BE2C (cell line): Measurements from ENCODE around the gene GTF2H1.
A peak's percentile ranks its signal among the peaks of the same experiment; 100 is the strongest.
"Not testable (repeated sequence)": the region's sequence is repeated elsewhere in the genome, so short reads cannot be mapped to it uniquely, and the experiment has no call there.

ENCODE experiments used
- DNase-seq: peaks from one replicate; pipeline ENCODE4 v3.0.0-alpha.2; 2020
- H3K27me3 ChIP-seq: fragments of 250-450 bp; sonication (Bioruptor Pico); 2 replicates; pipeline ENCODE4 v1.5.1; 2020; ENCODE audit warnings: mild to moderate bottlenecking
- H3K36me3 ChIP-seq: fragments of 250-450 bp; sonication (Bioruptor Pico); 2 replicates; pipeline ENCODE4 v1.5.1; 2020; ENCODE audit warnings: mild to moderate bottlenecking
- H3K4me1 ChIP-seq: fragments of 250-450 bp; sonication (Bioruptor Pico); 2 replicates; pipeline ENCODE4 v1.5.1; 2020
- H3K4me3 ChIP-seq: 2 replicates; pipeline ENCODE4 v1.5.1; 2011; ENCODE audit warnings: low read depth, low read length
- H3K9me3 ChIP-seq: fragments of 250-450 bp; sonication (Bioruptor Pico); 2 replicates; pipeline ENCODE4 v1.5.1; 2020
- TF ChIP-seq, protein P1 (sequence below): IDR thresholded peaks from 2 replicates; pipeline ENCODE4 v1.5.1; 2012; ENCODE audit warnings: mild to moderate bottlenecking, low read depth, low read length

GTF2H1 gene

DNA sequence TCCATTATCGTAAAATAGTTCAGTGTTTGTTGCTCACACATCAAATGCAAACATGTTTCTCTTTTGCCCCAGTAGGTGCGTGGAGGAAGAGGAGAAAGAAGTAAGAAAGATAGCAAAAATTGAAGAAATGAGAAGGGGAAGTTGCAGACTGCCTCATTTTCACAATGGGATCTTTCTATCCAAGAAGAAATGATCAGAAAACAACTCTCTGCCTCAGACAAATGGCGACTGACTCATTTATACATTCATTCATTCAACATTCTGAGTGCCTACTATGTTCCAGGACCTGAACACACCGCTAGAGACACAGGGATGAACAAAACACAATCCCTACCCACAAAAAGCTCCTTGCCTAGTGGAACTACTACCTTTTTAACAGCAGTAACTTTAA, 794 bp upstream of the GTF2H1 start:
- Histone ChIP-seq H3K27me3 (no peaks in the 10 kb centered on the region), H3K36me3 (no peaks in the 10 kb centered on the region; the same call in 1 of the 2 replicates), H3K4me3 (peak overlapping the region; percentile 89), H3K9me3 (no peaks in the 10 kb centered on the region), H3K4me1 (no peaks in the 10 kb centered on the region)
- TF ChIP-seq, protein P1, sequence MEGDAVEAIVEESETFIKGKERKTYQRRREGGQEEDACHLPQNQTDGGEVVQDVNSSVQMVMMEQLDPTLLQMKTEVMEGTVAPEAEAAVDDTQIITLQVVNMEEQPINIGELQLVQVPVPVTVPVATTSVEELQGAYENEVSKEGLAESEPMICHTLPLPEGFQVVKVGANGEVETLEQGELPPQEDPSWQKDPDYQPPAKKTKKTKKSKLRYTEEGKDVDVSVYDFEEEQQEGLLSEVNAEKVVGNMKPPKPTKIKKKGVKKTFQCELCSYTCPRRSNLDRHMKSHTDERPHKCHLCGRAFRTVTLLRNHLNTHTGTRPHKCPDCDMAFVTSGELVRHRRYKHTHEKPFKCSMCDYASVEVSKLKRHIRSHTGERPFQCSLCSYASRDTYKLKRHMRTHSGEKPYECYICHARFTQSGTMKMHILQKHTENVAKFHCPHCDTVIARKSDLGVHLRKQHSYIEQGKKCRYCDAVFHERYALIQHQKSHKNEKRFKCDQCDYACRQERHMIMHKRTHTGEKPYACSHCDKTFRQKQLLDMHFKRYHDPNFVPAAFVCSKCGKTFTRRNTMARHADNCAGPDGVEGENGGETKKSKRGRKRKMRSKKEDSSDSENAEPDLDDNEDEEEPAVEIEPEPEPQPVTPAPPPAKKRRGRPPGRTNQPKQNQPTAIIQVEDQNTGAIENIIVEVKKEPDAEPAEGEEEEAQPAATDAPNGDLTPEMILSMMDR, result no peak
- no peak for DNase-seq

DNA sequence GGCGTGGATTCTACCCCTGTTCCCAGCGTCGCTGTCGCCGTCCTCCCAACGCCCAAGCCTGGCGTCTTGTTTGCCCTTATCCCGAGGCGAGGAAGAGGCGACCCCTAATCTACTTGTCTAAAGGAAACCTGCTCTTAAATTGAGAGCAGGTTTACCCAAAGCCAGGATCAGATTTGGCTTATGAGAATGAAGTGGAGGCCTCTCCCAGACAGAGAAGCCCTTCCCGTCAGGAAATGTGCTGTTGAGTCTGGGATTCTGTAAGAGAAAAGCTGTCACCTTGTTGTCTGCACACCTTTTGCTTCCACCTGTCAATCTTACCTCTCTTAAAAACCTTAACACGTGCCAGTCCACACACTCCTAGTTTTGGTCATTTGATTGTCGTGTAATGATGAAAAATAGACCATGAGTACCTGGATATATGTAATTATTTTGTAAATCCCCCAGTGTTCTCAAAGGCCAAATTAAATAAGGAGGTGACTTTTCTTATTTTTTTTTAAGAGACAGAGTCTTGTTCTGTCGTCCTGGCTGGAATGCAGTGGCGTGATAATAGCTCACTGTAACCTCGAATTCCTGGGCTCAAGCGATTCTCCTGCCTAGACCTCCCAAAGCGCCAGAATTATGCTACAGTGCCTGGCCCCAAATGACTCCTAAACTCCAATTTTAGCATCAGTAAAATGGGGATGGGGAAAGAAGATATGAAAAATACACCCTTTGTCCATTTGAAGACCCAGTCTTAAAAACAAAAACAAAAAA, 627 bp downstream of the GTF2H1 start:
- Histone ChIP-seq H3K4me1 (no peaks in the 10 kb centered on the region), H3K4me3 (peak overlapping the region; percentile 89), H3K9me3 (no peaks in the 10 kb centered on the region), H3K27me3 (no peaks in the 10 kb centered on the region), H3K36me3 (no peaks in the 10 kb centered on the region; the same call in 1 of the 2 replicates)
- TF ChIP-seq, protein P1, result no peak
- DNase-seq, result no peak

DNA sequence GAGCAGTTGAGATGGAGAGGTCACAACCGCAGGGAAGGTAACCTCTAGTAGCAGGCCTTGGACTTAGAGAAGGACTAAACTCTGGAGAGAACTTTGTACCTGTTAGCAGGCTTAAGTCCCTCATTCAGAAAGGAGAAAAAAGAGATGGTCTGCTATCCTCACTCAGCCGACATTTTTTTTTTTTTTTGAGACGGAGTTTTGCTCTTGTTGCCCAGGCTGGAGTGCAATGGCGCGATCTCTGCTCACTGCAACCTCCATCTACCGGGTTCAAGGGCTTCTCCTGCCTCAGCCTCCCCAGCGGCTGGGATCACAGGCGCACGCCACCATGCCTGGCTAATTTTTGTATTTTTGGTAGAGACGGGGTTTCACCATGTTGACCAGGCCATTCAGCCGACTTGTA, 1.5 kb downstream of the GTF2H1 start:
- DNase-seq, H3K36me3 ChIP-seq, H3K9me3 ChIP-seq, H3K27me3 ChIP-seq, H3K4me1 ChIP-seq: not testable (repeated sequence)
- H3K4me3 ChIP-seq, result peak overlapping the region; percentile 89

DNA sequence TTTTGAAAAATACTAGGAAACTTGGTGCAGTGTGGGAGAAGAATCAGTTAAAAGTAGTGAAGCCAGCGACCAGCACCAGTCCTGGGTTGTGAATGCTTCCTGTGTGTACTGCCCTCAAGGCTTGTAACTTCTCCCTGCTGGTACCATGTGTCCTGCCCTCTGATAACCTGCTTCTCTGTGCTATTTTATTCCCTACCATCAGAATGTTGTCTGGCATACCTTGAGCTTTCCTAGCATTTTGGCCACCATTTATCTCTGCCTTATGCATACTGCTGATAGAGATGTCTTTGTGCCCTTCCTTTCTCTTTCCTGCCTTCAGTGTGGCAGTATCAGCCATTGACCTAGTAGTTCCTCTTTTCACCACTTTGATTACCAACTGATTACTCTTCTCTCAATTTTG, 2.0 kb downstream of the GTF2H1 start:
- no peak for DNase-seq
- TF ChIP-seq, protein P1, result no peak
- H3K4me3 ChIP-seq, result 0 out of 2 replicates have a peak overlapping the region, but pooled peaks have one; percentile 14
- no peaks in the 10 kb centered on the region for H3K4me1 ChIP-seq
- no peaks in the 10 kb centered on the region for H3K9me3 ChIP-seq
- no peaks in the 10 kb centered on the region for H3K27me3 ChIP-seq
- no peaks in the 10 kb centered on the region; the same call in 1 of the 2 replicates for H3K36me3 ChIP-seq

DNA sequence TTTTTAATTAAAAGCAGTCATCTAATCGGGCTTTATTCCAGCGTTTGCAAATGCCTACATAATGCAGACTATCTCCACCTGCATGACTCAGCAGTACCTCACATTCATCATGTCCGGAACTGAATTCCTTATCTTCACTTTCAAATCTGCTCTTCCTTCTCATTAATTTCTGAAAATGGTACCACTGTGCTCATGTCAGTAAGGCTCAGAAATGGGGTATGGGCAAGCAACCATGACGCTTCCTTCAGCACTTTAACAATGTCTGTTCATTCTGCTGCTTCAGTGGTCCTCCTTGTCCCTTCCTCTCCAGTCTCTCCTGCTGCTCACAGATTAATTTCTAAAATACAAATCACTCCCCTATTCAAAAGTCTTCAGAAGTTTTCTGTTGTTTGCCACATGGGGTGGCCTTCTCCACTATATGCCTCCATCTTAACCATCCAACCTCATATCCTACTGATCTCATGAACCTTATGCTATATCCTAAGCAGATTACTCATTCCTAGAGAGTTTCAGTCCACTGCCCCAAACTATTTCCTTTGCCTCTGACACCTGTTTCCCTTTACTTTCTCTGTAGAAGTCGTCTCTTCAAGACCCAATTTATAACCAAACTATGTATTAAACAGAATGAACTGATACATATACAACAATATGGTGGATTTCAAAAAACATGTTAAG, 7.0 kb downstream of the GTF2H1 start:
- no peak overlapping the region for H3K4me3 ChIP-seq
- DNase-seq, result no peak
- no peaks in the 10 kb centered on the region for H3K4me1 ChIP-seq
- TF ChIP-seq, protein P1, result no peak
- no peaks in the 10 kb centered on the region for H3K27me3 ChIP-seq
- peaks cover 8% of the 10 kb centered on the region for H3K36me3 ChIP-seq
- no peaks in the 10 kb centered on the region for H3K9me3 ChIP-seq

DNA sequence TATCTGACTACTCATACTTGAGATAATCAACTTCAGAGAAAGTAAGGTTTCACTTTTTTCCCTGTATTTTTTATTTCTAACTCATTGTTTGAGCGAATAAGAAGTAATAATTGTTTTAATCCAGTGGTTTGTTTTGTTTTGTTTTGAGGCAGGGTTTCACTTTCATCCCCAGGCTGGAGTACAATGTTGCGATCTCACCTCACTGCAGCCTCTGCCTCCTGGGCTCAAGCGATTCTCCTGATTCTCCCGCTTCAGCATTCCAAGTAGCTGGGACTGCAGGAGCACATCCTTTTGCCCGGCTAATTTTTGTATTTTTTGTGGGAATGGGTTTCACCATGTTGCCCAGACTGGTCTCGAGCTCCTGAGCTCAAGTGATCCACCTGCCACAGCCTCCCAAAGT, 8.6 kb downstream of the GTF2H1 start:
- TF ChIP-seq, protein P1, result no peak
- H3K27me3 ChIP-seq, result no peaks in the 10 kb centered on the region
- no peaks in the 10 kb centered on the region for H3K4me1 ChIP-seq
- no peak for DNase-seq
- H3K4me3 ChIP-seq, result no peak overlapping the region
- H3K9me3 ChIP-seq, result no peaks in the 10 kb centered on the region
- H3K36me3 ChIP-seq, result peaks cover 8% of the 10 kb centered on the region
